ENCODE measurements around the gene HOXA11.

DNA sequence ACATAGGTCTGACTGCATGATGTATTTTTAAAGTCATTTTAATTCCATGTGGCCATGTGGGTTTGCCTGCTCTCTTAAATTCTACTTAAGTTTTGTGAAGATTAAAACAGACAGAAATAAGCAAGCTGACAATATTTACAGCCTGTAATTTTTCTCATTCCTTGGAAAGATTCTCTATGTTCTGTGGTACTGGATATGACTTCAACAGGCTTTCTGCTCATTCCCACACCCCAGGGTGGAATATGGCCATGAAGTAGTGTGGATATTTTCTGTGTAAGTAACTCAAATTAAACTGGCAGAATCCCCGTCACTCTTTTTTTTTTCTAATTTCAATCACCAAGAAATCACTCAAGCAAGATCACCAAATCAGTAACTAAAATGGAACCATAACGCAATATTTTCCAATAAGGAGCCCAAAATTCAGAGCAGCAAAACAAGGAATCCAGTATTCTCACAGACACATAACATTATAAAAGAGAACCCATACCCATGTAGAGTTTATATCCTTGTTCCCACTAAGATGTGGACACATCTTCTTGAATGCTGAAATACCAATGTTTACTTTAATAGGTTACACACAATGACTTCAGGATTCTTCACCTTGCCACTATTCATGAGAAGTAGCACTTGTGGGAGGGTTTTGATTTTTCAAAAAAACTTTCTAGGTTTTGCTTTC is 47.3 kb downstream of the HOXA11 start:
- TF ChIP-seq EZH2phosphoT487 (IDR thresholded peaks at IDR 0.05; ENCODE audit: borderline replicate concordance, low read length) = no peak
- TF ChIP-seq, protein P1, sequence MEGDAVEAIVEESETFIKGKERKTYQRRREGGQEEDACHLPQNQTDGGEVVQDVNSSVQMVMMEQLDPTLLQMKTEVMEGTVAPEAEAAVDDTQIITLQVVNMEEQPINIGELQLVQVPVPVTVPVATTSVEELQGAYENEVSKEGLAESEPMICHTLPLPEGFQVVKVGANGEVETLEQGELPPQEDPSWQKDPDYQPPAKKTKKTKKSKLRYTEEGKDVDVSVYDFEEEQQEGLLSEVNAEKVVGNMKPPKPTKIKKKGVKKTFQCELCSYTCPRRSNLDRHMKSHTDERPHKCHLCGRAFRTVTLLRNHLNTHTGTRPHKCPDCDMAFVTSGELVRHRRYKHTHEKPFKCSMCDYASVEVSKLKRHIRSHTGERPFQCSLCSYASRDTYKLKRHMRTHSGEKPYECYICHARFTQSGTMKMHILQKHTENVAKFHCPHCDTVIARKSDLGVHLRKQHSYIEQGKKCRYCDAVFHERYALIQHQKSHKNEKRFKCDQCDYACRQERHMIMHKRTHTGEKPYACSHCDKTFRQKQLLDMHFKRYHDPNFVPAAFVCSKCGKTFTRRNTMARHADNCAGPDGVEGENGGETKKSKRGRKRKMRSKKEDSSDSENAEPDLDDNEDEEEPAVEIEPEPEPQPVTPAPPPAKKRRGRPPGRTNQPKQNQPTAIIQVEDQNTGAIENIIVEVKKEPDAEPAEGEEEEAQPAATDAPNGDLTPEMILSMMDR (IDR thresholded peaks at IDR 0.05; ENCODE audit: low read depth, low read length, poor library complexity, severe bottlenecking) = no peak

Data from DOHH2 (cell line).